Ovary (tissue), 3 donors: ENCODE results near the gene NELL2.

Experiments
- CTCF ChIP-seq, 3 donors: fragments of 450-650 bp in 2 of 3; fragments of 200-600 bp in 1 of 3; IDR thresholded peaks; one replicate each; pipeline versions ENCODE4 v1.5.1 to v1.8.0; 2016 to 2022; ENCODE audit warnings: antibody characterized with exemption in 3 of 3, mild to moderate bottlenecking in 1 of 3
- EP300 ChIP-seq: sonication (generic); formaldehyde crosslinking; IDR thresholded peaks from one replicate; pipeline ENCODE4 v1.6.1; 2017; ENCODE audit warnings: antibody characterized with exemption
- POLR2A ChIP-seq: fragments of 450-650 bp; IDR thresholded peaks from one replicate; pipeline ENCODE4 v1.6.1; 2017; ENCODE audit warnings: antibody characterized with exemption, mild to moderate bottlenecking, moderate library complexity
- donor health status: DM: no; HTN: no; CAD: no.

GRCh38 chr12:44738051-44738450 lies 138.1 kb downstream of the NELL2 start:
- TF ChIP-seq CTCF (IDR thresholded peaks at IDR 0.05) (no peak), POLR2A (no peak), EP300 (no peak)
